GM21360 (cell line): ENCODE results near the gene GPR89A.
"Not testable (repeated sequence)": the region's sequence is repeated elsewhere in the genome, so short reads cannot be mapped to it uniquely, and the experiment has no call there.

Experiments used
- ATAC-seq: cut with Tn5 transposase; IDR thresholded peaks from one replicate; pipeline ENCODE4 v1.9.1; 2021; ENCODE audit warnings: mild to moderate bottlenecking, moderate library complexity; ENCODE audit not compliant: unreplicated experiment

GPR89A gene

GRCh38 chr1:145716641-145717345 is 109.0 kb downstream of the GPR89A start:
- ATAC-seq, result no peak

GRCh38 chr1:145717833-145718232 is 110.0 kb downstream of the GPR89A start:
- no peak for ATAC-seq

GRCh38 chr1:145718465-145718864 is 110.7 kb downstream of the GPR89A start:
- ATAC-seq, result not testable (repeated sequence)

- ATAC-seq, result no peak
Observed at GRCh38 chr1:145719230-145720079, 111.7 kb downstream of the GPR89A start, which contains the start of gene CD160. CD160 (plus strand) TSS chr1:145719499; CDS start chr1:145728328, 8,829 bp downstream.
